ENCODE results near the gene HMBS. TPM values are rescaled to one million over a fixed set of nuclear protein-coding genes. Genes with fewer than 3 reads are reported as not detected.

The HMBS gene
- total RNA-seq, 3 donors from 2014 or later (not counting 1 experiment from before 2014, with no cell fraction given): 6.1 to 10.1 (median 6.7) TPM

- H3K9me3 ChIP-seq (ENCODE audit: control insufficient read depth, insufficient read depth, low read length): no peaks in the 10 kb centered on the region
- no peak for TF ChIP-seq CTCF (IDR thresholded peaks at IDR 0.05)
- intact Hi-C loops (cut with micrococcal nuclease): loop anchor here (1.0 to 2.0 kb wide), 3 partner anchors 10 to 28 kb away; partner anchors contain the start of genes DPAGT1 and HYOU1
- H3K4me3 Mint-ChIP-seq: peak overlapping the region; percentile 92
- peaks cover 15% of the 10 kb centered on the region for H3K36me3 ChIP-seq (ENCODE audit: control insufficient read depth, insufficient read depth, low read length)
- no peak for ATAC-seq
- no peak for DNase-seq
- H3K27ac ChIP-seq (ENCODE audit: low read length): peak overlapping the region; percentile 52
- H3K4me1 Mint-ChIP-seq: peaks cover 12 to 16% of the 10 kb centered on the region in 2 donors
- peaks cover 24% of the 10 kb centered on the region for H3K4me1 ChIP-seq (ENCODE audit: control insufficient read depth, insufficient read depth, low read length)
- H3K27me3 ChIP-seq (ENCODE audit: control insufficient read depth, insufficient read depth, low read length): no peaks in the 10 kb centered on the region
- H3K4me3 ChIP-seq (ENCODE audit: low read length): peak overlapping the region; percentile 83
- WGBS (ENCODE audit: insufficient coverage): 3% methylated on average over 13 of the region's 13 CpGs
- H3K36me3 Mint-ChIP-seq: no peaks in the 10 kb centered on the region
- H3K27me3 Mint-ChIP-seq (ENCODE audit: low read depth in 2 of 2): no peaks in the 10 kb centered on the region
- no peaks in the 10 kb centered on the region for H3K9me3 Mint-ChIP-seq
- peak overlapping the region; percentile 92 to 94 for H3K27ac Mint-ChIP-seq
Observed at GRCh38 chr11:119085437-119085847, 761 bp downstream of the HMBS start.

GRCh38 chr11:119087123-119087522, 2.4 kb downstream of the HMBS start:
- 88% methylated on average over 6 of the region's 6 CpGs for WGBS (ENCODE audit: insufficient coverage)
- intact Hi-C loops (cut with micrococcal nuclease): no loop called here

GRCh38 chr11:119087747-119088241, 3.1 kb downstream of the HMBS start:
- H3K4me3 Mint-ChIP-seq: no peak overlapping the region
- H3K27ac ChIP-seq (ENCODE audit: low read length): no peak overlapping the region
- 56% methylated on average over 2 of the region's 2 CpGs for WGBS (ENCODE audit: insufficient coverage)

More at GRCh38 chr11:119087123-119087522, 2.4 kb downstream of the HMBS start:
- no peaks in the 10 kb centered on the region for H3K27me3 ChIP-seq (ENCODE audit: control insufficient read depth, insufficient read depth, low read length)
- TF ChIP-seq CTCF (IDR thresholded peaks at IDR 0.05): no peak
- Mint-ChIP-seq H3K36me3 (no peaks in the 10 kb centered on the region), H3K9me3 (no peaks in the 10 kb centered on the region), H3K4me3 (no peak overlapping the region), H3K27ac (no peak overlapping the region), H3K27me3 (ENCODE audit: low read depth in 2 of 2) (no peaks in the 10 kb centered on the region), H3K4me1 (peaks cover 12 to 17% of the 10 kb centered on the region in 2 donors)
- H3K4me1 ChIP-seq (ENCODE audit: control insufficient read depth, insufficient read depth, low read length): peaks cover 27% of the 10 kb centered on the region
- H3K9me3 ChIP-seq (ENCODE audit: control insufficient read depth, insufficient read depth, low read length): no peaks in the 10 kb centered on the region
- H3K27ac ChIP-seq (ENCODE audit: low read length): no peak overlapping the region
- no peak for ATAC-seq
- no peak for DNase-seq
- H3K4me3 ChIP-seq (ENCODE audit: low read length): no peak overlapping the region
- no peaks in the 10 kb centered on the region for H3K36me3 ChIP-seq (ENCODE audit: control insufficient read depth, insufficient read depth, low read length)

More at GRCh38 chr11:119087747-119088241, 3.1 kb downstream of the HMBS start:
- Mint-ChIP-seq H3K27me3 (ENCODE audit: low read depth in 2 of 2) (no peaks in the 10 kb centered on the region), H3K36me3 (no peaks in the 10 kb centered on the region), H3K27ac (no peak overlapping the region), H3K4me1 (peaks cover 12 to 24% of the 10 kb centered on the region in 2 donors), H3K9me3 (no peaks in the 10 kb centered on the region)
- no peak for TF ChIP-seq CTCF (IDR thresholded peaks at IDR 0.05)
- intact Hi-C loops (cut with micrococcal nuclease): no loop called here
- no peaks in the 10 kb centered on the region for H3K9me3 ChIP-seq (ENCODE audit: control insufficient read depth, insufficient read depth, low read length)
- H3K36me3 ChIP-seq (ENCODE audit: control insufficient read depth, insufficient read depth, low read length): no peaks in the 10 kb centered on the region
- DNase-seq: no peak
- ATAC-seq: no peak
- H3K27me3 ChIP-seq (ENCODE audit: control insufficient read depth, insufficient read depth, low read length): no peaks in the 10 kb centered on the region
- no peak overlapping the region for H3K4me3 ChIP-seq (ENCODE audit: low read length)
- H3K4me1 ChIP-seq (ENCODE audit: control insufficient read depth, insufficient read depth, low read length): peaks cover 33% of the 10 kb centered on the region
